Body of pancreas (tissue), 4 donors: ENCODE measurements around the gene SNRPD3. TPM values are rescaled to one million over a fixed set of nuclear protein-coding genes. Genes with fewer than 3 reads are reported as not detected.
A peak's percentile ranks its signal among the peaks of the same experiment; 100 is the strongest.
"Not testable (repeated sequence)": the region's sequence is repeated elsewhere in the genome, so short reads cannot be mapped to it uniquely, and the experiment has no call there.

ENCODE experiments used
- ATAC-seq: fragments of 150-250 bp; one replicate; pipeline ENCODE4 v1.9.1; 2016
- DNase-seq, 4 donors: peaks; one replicate each; pipeline ENCODE4 v3.0.0-alpha.2; 2019
- H3K27ac ChIP-seq, 4 donors: fragments of 200-600 bp; sonication (generic); 1 replicate in 3 of 4; 2 replicates in 1 of 4; pipeline versions ENCODE4 v1.5.1 to v1.6.1; 2016 to 2019; ENCODE audit warnings: mild to moderate bottlenecking in 1 of 4, mixed read lengths in 1 of 4, moderate library complexity in 1 of 4
- H3K27me3 ChIP-seq, 2 donors: fragments of 200-600 bp; sonication (generic); one replicate each; pipeline ENCODE4 v1.6.0; 2016; ENCODE audit warnings: mild to moderate bottlenecking in 1 of 2
- H3K36me3 ChIP-seq, 2 donors: fragments of 200-600 bp; sonication (generic); replicated peaks in 1 of 2; 2 replicates each; pipeline ENCODE4 v1.5.1; 2016; ENCODE audit warnings: low read depth in 2 of 2; ENCODE audit not compliant: insufficient read depth in 1 of 2
- H3K4me1 ChIP-seq: fragments of 200-600 bp; sonication (generic); one replicate; pipeline ENCODE4 v1.6.0; 2016
- H3K4me3 ChIP-seq, 2 donors: fragments of 200-600 bp; sonication (generic); 1 replicate in 1 of 2; 2 replicates in 1 of 2; pipeline ENCODE4 v1.5.1; 2016 to 2019
- H3K9me3 ChIP-seq, 3 donors: fragments of 200-600 bp; sonication (generic); 1 replicate in 2 of 3; 2 replicates in 1 of 3; pipeline ENCODE4 v1.5.1; 2016
- CTCF ChIP-seq, 7 experiments: fragments of 450-650 bp in 4 of 7; fragments of 200-600 bp in 3 of 7; sonication (generic) in 3 of 7; IDR thresholded peaks; one replicate each; pipeline ENCODE4 v1.5.1; 2016 to 2019; ENCODE audit warnings: antibody characterized with exemption in 7 of 7
- POLR2A ChIP-seq, 3 donors: fragments of 450-650 bp; IDR thresholded peaks; one replicate each; pipeline ENCODE4 v1.6.1; 2016; ENCODE audit warnings: antibody characterized with exemption in 3 of 3, mild to moderate bottlenecking in 2 of 3
- WGBS, 2 donors: methylation state at CpG; one replicate each; pipeline ENCODE4 v1.1.5; 2017; 5-methylcytosine and 5-hydroxymethylcytosine counted together
- intact Hi-C: fragments of 100-400 bp; cut with DNase I; formaldehyde crosslinking; loops from one replicate; pipeline ENCODE4 v1.15.1; 2023
- total RNA-seq, 2 donors: library from RNA; depleted of rRNA; stranded (reverse); fragments of >200 nt; gene quantifications; one replicate each; pipeline ENCODE4 v1.1.0, GENCODE V29; 2016

Gene SNRPD3
- total RNA-seq, 2 donors from 2014 or later: 30.4 to 65.6 TPM

GRCh38 chr22:24594569-24595120, 38.8 kb downstream of the SNRPD3 start:
- no peaks in the 10 kb centered on the region for H3K36me3 ChIP-seq
- H3K4me3 ChIP-seq: no peak overlapping the region
- H3K9me3 ChIP-seq: no peaks in the 10 kb centered on the region
- DNase-seq (peak in 3 of 4 donors; percentile 42 to 68 (median 61)), ATAC-seq (no peak)
- TF ChIP-seq CTCF (IDR thresholded peaks at IDR 0.05) (no peak), POLR2A (IDR thresholded peaks at IDR 0.05) (no peak)
- H3K27me3 ChIP-seq: no peaks in the 10 kb centered on the region
- 26 to 100% methylated on average over 1 to 7 of the region's 7 CpGs for WGBS, 2 donors
- H3K4me1 ChIP-seq: peaks cover 46% of the 10 kb centered on the region
- H3K27ac ChIP-seq: peak overlapping the region in 3 of 4 donors; percentile 29 to 83 (median 76)
- intact Hi-C loops: no loop called here

- TF ChIP-seq POLR2A (IDR thresholded peaks at IDR 0.05): no peak
- TF ChIP-seq CTCF (IDR thresholded peaks at IDR 0.05): no peak
- intact Hi-C loops: no loop called here
- H3K4me3 ChIP-seq: no peak overlapping the region
- H3K36me3 ChIP-seq: no peaks in the 10 kb centered on the region
- no peaks in the 10 kb centered on the region for H3K9me3 ChIP-seq
- H3K27me3 ChIP-seq: no peaks in the 10 kb centered on the region
- ATAC-seq: no peak
- peaks cover 46% of the 10 kb centered on the region for H3K4me1 ChIP-seq
- WGBS, 2 donors: 90 to 100% methylated on average over 1 to 6 of the region's 6 CpGs
- H3K27ac ChIP-seq: peak overlapping the region in 2 of 4 donors; percentile 76 to 83
- no peak for DNase-seq
Observed at GRCh38 chr22:24595228-24595627, 39.4 kb downstream of the SNRPD3 start.

GRCh38 chr22:24595863-24596262, 40.1 kb downstream of the SNRPD3 start:
- no peak overlapping the region for H3K27ac ChIP-seq
- DNase-seq: no peak
- TF ChIP-seq POLR2A (IDR thresholded peaks at IDR 0.05): no peak
- no peak for TF ChIP-seq CTCF (IDR thresholded peaks at IDR 0.05)
- H3K4me1 ChIP-seq: peaks cover 50% of the 10 kb centered on the region
- no peaks in the 10 kb centered on the region for H3K36me3 ChIP-seq
- WGBS, 2 donors: 85 to 87% methylated on average over 4 of the region's 4 CpGs
- H3K27me3 ChIP-seq: no peaks in the 10 kb centered on the region
- no peak overlapping the region for H3K4me3 ChIP-seq
- no peaks in the 10 kb centered on the region for H3K9me3 ChIP-seq
- ATAC-seq: no peak
- intact Hi-C loops: no loop called here

GRCh38 chr22:24597076-24597475, 41.3 kb downstream of the SNRPD3 start:
- H3K4me1 ChIP-seq: peaks cover 60% of the 10 kb centered on the region
- H3K36me3 ChIP-seq, DNase-seq, H3K9me3 ChIP-seq, ATAC-seq, H3K27me3 ChIP-seq, H3K4me3 ChIP-seq, H3K27ac ChIP-seq, intact Hi-C loops: not testable (repeated sequence)
- WGBS, 2 donors: 80 to 85% methylated on average over 9 of the region's 9 CpGs

GRCh38 chr22:24599514-24599913, 43.7 kb downstream of the SNRPD3 start:
- H3K27ac ChIP-seq: peak overlapping the region in 3 of 4 donors; percentile 30 to 79 (median 78)
- 67 to 74% methylated on average over 5 to 8 of the region's 8 CpGs for WGBS, 2 donors

GRCh38 chr22:24599958-24600715, 44.3 kb downstream of the SNRPD3 start:
- H3K4me3 ChIP-seq, H3K27me3 ChIP-seq, ATAC-seq, H3K36me3 ChIP-seq, intact Hi-C loops, DNase-seq, H3K9me3 ChIP-seq: not testable (repeated sequence)
- peak overlapping the region in 3 of 4 donors; percentile 78 to 79 (median 78) for H3K27ac ChIP-seq
- WGBS, 2 donors: 80 to 88% methylated on average over 1 to 3 of the region's 3 CpGs
- peaks cover 50% of the 10 kb centered on the region for H3K4me1 ChIP-seq

More at GRCh38 chr22:24599514-24599913, 43.7 kb downstream of the SNRPD3 start:
- DNase-seq (no peak), ATAC-seq (no peak)
- H3K27me3 ChIP-seq: no peaks in the 10 kb centered on the region
- no peaks in the 10 kb centered on the region for H3K36me3 ChIP-seq
- intact Hi-C loops: no loop called here
- TF ChIP-seq POLR2A (IDR thresholded peaks at IDR 0.05): no peak
- no peak for TF ChIP-seq CTCF (IDR thresholded peaks at IDR 0.05)
- peaks cover 56% of the 10 kb centered on the region for H3K4me1 ChIP-seq
- H3K9me3 ChIP-seq: no peaks in the 10 kb centered on the region
- no peak overlapping the region for H3K4me3 ChIP-seq
